HL-60 (cell line): ENCODE measurements around the gene YPEL1.
"Not testable (repeated sequence)": the region's sequence is repeated elsewhere in the genome, so short reads cannot be mapped to it uniquely, and the experiment has no call there.

ENCODE experiments used
- DNase-seq, 2 experiments: peaks; one replicate each; pipeline ENCODE4 v3.0.0-alpha.2; 2010 to 2020; ENCODE audit warnings: low read depth in 1 of 2, low spot score in 1 of 2
- H3K27ac ChIP-seq: fragments of 250-450 bp; sonication (Bioruptor Pico); replicated peaks from 2 replicates; pipeline ENCODE4 v1.5.1; 2020; ENCODE audit warnings: mild to moderate bottlenecking, moderate library complexity
- H3K27me3 ChIP-seq: fragments of 250-450 bp; sonication (Bioruptor Pico); 2 replicates; pipeline ENCODE4 v1.5.1; 2021; ENCODE audit warnings: mild to moderate bottlenecking, moderate library complexity; ENCODE audit not compliant: insufficient read depth, poor library complexity, severe bottlenecking
- H3K4me3 ChIP-seq: replicated peaks from 2 replicates; pipeline ENCODE4 v1.5.1; 2011; ENCODE audit warnings: mild to moderate bottlenecking, control low read depth, low read length; ENCODE audit not compliant: insufficient read depth
- CTCF ChIP-seq: IDR thresholded peaks from one replicate; pipeline ENCODE4 v1.5.1; 2011; ENCODE audit warnings: low read length, control low read depth, inconsistent platforms; ENCODE audit not compliant: insufficient read depth
- GABPA ChIP-seq: IDR thresholded peaks from 2 replicates; pipeline ENCODE4 v1.6.1; 2012; ENCODE audit warnings: low read depth
- POLR2AphosphoS5 ChIP-seq: IDR thresholded peaks from 2 replicates; pipeline ENCODE4 v1.6.1; 2012; ENCODE audit warnings: low read depth
- REST ChIP-seq: IDR thresholded peaks from 2 replicates; pipeline ENCODE4 v1.6.1; 2012; ENCODE audit warnings: low read depth; ENCODE audit not compliant: insufficient replicate concordance
- SPI1 ChIP-seq: IDR thresholded peaks from 2 replicates; pipeline ENCODE4 v1.6.1; 2012; ENCODE audit warnings: low read depth, mild to moderate bottlenecking, borderline replicate concordance

Gene YPEL1

GRCh38 chr22:21720191-21720859 lies 15.3 kb downstream of the YPEL1 start:
- H3K4me3 ChIP-seq, H3K27me3 ChIP-seq, DNase-seq, H3K27ac ChIP-seq: not testable (repeated sequence)

GRCh38 chr22:21719024-21719423 lies 16.6 kb downstream of the YPEL1 start:
- Histone ChIP-seq H3K4me3 (no peak overlapping the region), H3K27ac (no peak overlapping the region), H3K27me3 (no peaks in the 10 kb centered on the region)
- no peak for DNase-seq
- TF ChIP-seq GABPA (no peak), POLR2AphosphoS5 (no peak), REST (no peak), SPI1 (no peak), CTCF (no peak)

- no peaks in the 10 kb centered on the region for H3K27me3 ChIP-seq
- H3K27ac ChIP-seq = no peak overlapping the region
- H3K4me3 ChIP-seq = no peak overlapping the region
- TF ChIP-seq REST = no peak
- TF ChIP-seq GABPA = no peak
- no peak for DNase-seq
Observed at GRCh38 chr22:21718499-21718898, 17.1 kb downstream of the YPEL1 start.

- H3K27ac ChIP-seq, H3K27me3 ChIP-seq, DNase-seq, H3K4me3 ChIP-seq: not testable (repeated sequence)
Observed at GRCh38 chr22:21716395-21717122, 19.0 kb downstream of the YPEL1 start.

GRCh38 chr22:21714786-21715185 lies 20.8 kb downstream of the YPEL1 start:
- Histone ChIP-seq H3K27ac (no peak overlapping the region), H3K27me3 (no peaks in the 10 kb centered on the region)
- DNase-seq = no peak

More at GRCh38 chr22:21714786-21715185, 20.8 kb downstream of the YPEL1 start:
- H3K4me3 ChIP-seq = no peak overlapping the region
- TF ChIP-seq POLR2AphosphoS5 = no peak
- no peak for TF ChIP-seq SPI1
- TF ChIP-seq REST = no peak
- no peak for TF ChIP-seq GABPA
- TF ChIP-seq CTCF = no peak
